Neuronal stem cell (in vitro differentiated cells): ENCODE data around the gene NUDT14.
A peak's percentile ranks its signal among the peaks of the same experiment; 100 is the strongest.

Experiments used
- DNase-seq: peaks from one replicate; pipeline ENCODE4 v3.0.0-alpha.2; 2013; ENCODE audit warnings: low spot score
- H2AFZ ChIP-seq: one replicate; pipeline ENCODE4 v1.6.1; 2013; ENCODE audit warnings: mild to moderate bottlenecking, low read length, inconsistent platforms
- H2AK5ac ChIP-seq: 2 replicates; pipeline ENCODE4 v1.6.1; 2013; ENCODE audit warnings: low read depth, mild to moderate bottlenecking, inconsistent platforms, low read length, moderate library complexity, mixed read lengths
- H2BK120ac ChIP-seq: 2 replicates; pipeline ENCODE4 v1.6.1; 2013; ENCODE audit warnings: low read depth, mild to moderate bottlenecking, inconsistent platforms, low read length, moderate library complexity, mixed read lengths
- H2BK12ac ChIP-seq: one replicate; pipeline ENCODE4 v1.6.1; 2013; ENCODE audit warnings: low read length, inconsistent platforms
- H2BK15ac ChIP-seq: 2 replicates; pipeline ENCODE4 v1.6.1; 2013; ENCODE audit warnings: mild to moderate bottlenecking, low read length, inconsistent platforms, mixed read lengths
- H2BK5ac ChIP-seq: one replicate; pipeline ENCODE4 v1.6.1; 2013; ENCODE audit warnings: inconsistent platforms, mild to moderate bottlenecking, low read length, moderate library complexity
- H3K14ac ChIP-seq: one replicate; pipeline ENCODE4 v1.6.1; 2013; ENCODE audit warnings: low read length, inconsistent platforms
- H3K18ac ChIP-seq: 2 replicates; pipeline ENCODE4 v1.6.1; 2013; ENCODE audit warnings: low read length, inconsistent platforms
- H3K23ac ChIP-seq: 2 replicates; pipeline ENCODE4 v1.6.1; 2013; ENCODE audit warnings: low read depth, mild to moderate bottlenecking, mixed read lengths, low read length, inconsistent platforms; ENCODE audit not compliant: poor library complexity
- H3K27ac ChIP-seq: replicated peaks from 3 replicates; pipeline ENCODE4 v1.5.1; 2013; ENCODE audit warnings: low read length, inconsistent platforms
- H3K27me3 ChIP-seq, 3 experiments: 2 replicates each; pipeline ENCODE4 v1.6.1; 2013; ENCODE audit warnings: low read length in 3 of 3, mild to moderate bottlenecking in 2 of 3, inconsistent platforms in 1 of 3, low read depth in 1 of 3, mixed read lengths in 1 of 3, moderate library complexity in 1 of 3; ENCODE audit not compliant: control insufficient read depth in 3 of 3, insufficient read depth in 3 of 3
- H3K36me3 ChIP-seq, 2 donors: replicated peaks in 1 of 2; 2 replicates each; pipeline ENCODE4 v1.6.1; 2013; ENCODE audit warnings: low read length in 2 of 2; ENCODE audit not compliant: control insufficient read depth in 2 of 2, insufficient read depth in 2 of 2
- H3K4ac ChIP-seq: 2 replicates; pipeline ENCODE4 v1.6.1; 2013; ENCODE audit warnings: inconsistent platforms, mild to moderate bottlenecking, low read length, moderate library complexity
- H3K4me1 ChIP-seq, 2 donors: 1 replicate in 1 of 2; 2 replicates in 1 of 2; pipeline ENCODE4 v1.6.1; 2013; ENCODE audit warnings: low read length in 2 of 2, low read depth in 1 of 2; ENCODE audit not compliant: control insufficient read depth in 2 of 2, insufficient read depth in 1 of 2
- H3K4me2 ChIP-seq: one replicate; pipeline ENCODE4 v1.6.1; 2013; ENCODE audit warnings: mild to moderate bottlenecking, low read length, inconsistent platforms; ENCODE audit not compliant: insufficient read depth, poor library complexity, severe bottlenecking
- H3K4me3 ChIP-seq, 2 donors: 2 replicates each; pipeline ENCODE4 v1.5.1; 2013; ENCODE audit warnings: low read length in 2 of 2, mild to moderate bottlenecking in 2 of 2, inconsistent platforms in 1 of 2, moderate library complexity in 1 of 2
- H3K79me1 ChIP-seq: one replicate; pipeline ENCODE4 v1.6.1; 2013; ENCODE audit warnings: low read depth, mild to moderate bottlenecking, inconsistent platforms, low read length, moderate library complexity
- H3K9ac ChIP-seq: one replicate; pipeline ENCODE4 v1.6.1; 2013; ENCODE audit warnings: mild to moderate bottlenecking, low read depth, low read length, inconsistent platforms; ENCODE audit not compliant: poor library complexity
- H3K9me3 ChIP-seq, 2 donors: replicated peaks in 1 of 2; 2 replicates each; pipeline versions ENCODE3 to v1.6.1; 2013; ENCODE audit warnings: low read length in 2 of 2, mild to moderate bottlenecking in 2 of 2, inconsistent platforms in 1 of 2, low read depth in 1 of 2, mixed read lengths in 1 of 2, moderate library complexity in 1 of 2; ENCODE audit not compliant: control insufficient read depth in 2 of 2, insufficient read depth in 1 of 2
- H4K8ac ChIP-seq: one replicate; pipeline ENCODE4 v1.6.1; 2013; ENCODE audit warnings: low read depth, mild to moderate bottlenecking, inconsistent platforms, low read length, moderate library complexity
- H4K91ac ChIP-seq: one replicate; pipeline ENCODE4 v1.6.1; 2013; ENCODE audit warnings: low read length, low read depth, mild to moderate bottlenecking, inconsistent platforms; ENCODE audit not compliant: poor library complexity
- WGBS, 2 donors: extraction: QIAGEN DNeasy Blood & Tissue Kit; methylation state at CpG; one replicate each; pipeline ENCODE4 v1.1.7; 2013; ENCODE audit warnings: missing lambda C conversion rate in 2 of 2, mixed read lengths in 1 of 2; ENCODE audit not compliant: insufficient read length in 2 of 2, insufficient replicate concordance in 1 of 2; ENCODE audit errors: extremely low coverage in 2 of 2; 5-methylcytosine and 5-hydroxymethylcytosine counted together

NUDT14 gene

DNA sequence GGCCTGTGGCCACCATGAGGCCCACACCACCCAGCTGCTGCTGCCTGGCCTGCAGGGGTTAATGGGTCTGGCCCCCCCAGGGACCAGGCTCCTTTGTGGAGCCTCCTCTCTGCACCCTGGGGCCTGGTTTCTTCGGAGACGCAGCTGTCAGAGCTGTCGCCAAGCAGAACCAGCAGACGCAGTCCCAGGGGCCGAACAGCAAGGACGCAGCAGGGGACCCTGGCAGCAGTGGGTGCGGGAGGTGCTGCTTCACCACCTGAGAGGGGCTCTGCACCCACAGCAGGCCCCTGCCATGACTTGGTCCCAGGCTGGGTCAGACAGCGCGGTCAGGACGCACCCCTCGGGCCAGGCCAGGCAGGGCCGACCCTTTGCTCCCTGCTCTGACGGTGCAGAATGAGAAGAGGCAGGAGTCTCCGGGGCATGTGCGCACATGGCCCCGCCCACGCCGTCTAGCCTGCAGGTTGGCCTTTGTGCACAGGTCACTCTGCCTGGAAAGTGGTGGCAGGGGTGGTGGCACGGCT lies 43.0 kb downstream of the NUDT14 start:
- H2BK5ac ChIP-seq: peak overlapping the region; percentile 66
- H3K4ac ChIP-seq: peak overlapping the region; percentile 10
- no peak for DNase-seq
- peak overlapping the region; percentile 81 for H2AK5ac ChIP-seq
- no peak overlapping the region for H3K9ac ChIP-seq
- H2BK15ac ChIP-seq: peak overlapping the region; percentile 55
- no CpG with 5 or more reads among the region's 19 CpGs for WGBS, 2 donors
- H3K14ac ChIP-seq: peak overlapping the region; percentile 89
- no peak overlapping the region for H3K4me2 ChIP-seq
- H3K4me1 ChIP-seq: no peaks in the 10 kb centered on the region
- H2BK12ac ChIP-seq: peak overlapping the region; percentile 22
- peak overlapping the region; percentile 20 for H3K23ac ChIP-seq
- H2AFZ ChIP-seq: no peak overlapping the region
- H3K36me3 ChIP-seq: no peaks in the 10 kb centered on the region
- no peak overlapping the region for H4K8ac ChIP-seq
- no peak overlapping the region for H4K91ac ChIP-seq
- H3K79me1 ChIP-seq: peaks cover 5% of the 10 kb centered on the region
- H2BK120ac ChIP-seq: no peak overlapping the region
- H3K4me3 ChIP-seq: no peak overlapping the region
- H3K9me3 ChIP-seq: peaks cover 15 to 16% of the 10 kb centered on the region in 2 donors
- H3K27me3 ChIP-seq: no peaks in the 10 kb centered on the region
- no peak overlapping the region for H3K27ac ChIP-seq
- H3K18ac ChIP-seq: peak overlapping the region; percentile 57

DNA sequence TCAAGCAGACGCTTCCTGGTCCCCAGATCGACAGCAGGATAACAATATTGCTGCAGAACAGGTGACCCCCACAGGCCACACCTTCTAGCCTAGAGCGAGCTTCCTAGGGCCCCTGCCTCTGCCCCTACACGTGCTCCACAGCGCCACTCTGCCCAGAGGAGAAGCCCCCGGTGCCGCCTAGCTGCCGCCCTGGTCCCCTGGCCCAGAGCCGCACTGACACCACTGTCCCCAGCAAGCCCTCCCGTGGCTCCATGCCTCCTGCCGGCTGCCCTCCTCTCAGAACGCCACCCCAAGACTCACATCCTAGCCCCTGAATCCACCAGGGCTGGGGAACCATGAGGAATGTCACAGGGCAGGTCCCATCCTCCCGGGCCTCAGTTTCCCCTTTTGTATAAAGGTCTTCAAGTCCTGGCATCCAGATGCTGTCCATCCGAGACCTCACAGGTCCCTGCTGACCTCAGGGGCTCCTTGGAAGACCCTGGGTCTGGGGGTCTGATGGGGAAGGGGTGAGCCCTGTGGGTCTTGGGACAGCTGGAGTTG lies 43.6 kb downstream of the NUDT14 start:
- WGBS, 2 donors: no CpG with 5 or more reads among the region's 14 CpGs
- H3K36me3 ChIP-seq: no peaks in the 10 kb centered on the region
- peak overlapping the region; percentile 75 for H2BK15ac ChIP-seq

GRCh38 chr14:105136401-105137322 lies 44.5 kb downstream of the NUDT14 start:
- Histone ChIP-seq H4K8ac (peak overlapping the region; percentile 82), H4K91ac (no peak overlapping the region), H3K23ac (peak overlapping the region; percentile 73), H3K4me1 (no peaks in the 10 kb centered on the region), H2AFZ (peak overlapping the region; percentile 22), H3K9ac (no peak overlapping the region), H3K9me3 (peaks cover 14 to 18% of the 10 kb centered on the region in 2 donors), H3K4ac (no peak overlapping the region), H3K18ac (peak overlapping the region; percentile 80), H3K36me3 (no peaks in the 10 kb centered on the region), H3K27me3 (no peaks in the 10 kb centered on the region), H3K27ac (no peak overlapping the region), H2BK12ac (no peak overlapping the region), H3K4me2 (no peak overlapping the region), H2AK5ac (no peak overlapping the region), H2BK15ac (no peak overlapping the region), H3K79me1 (peaks cover under 1% of the 10 kb centered on the region), H2BK120ac (no peak overlapping the region), H3K4me3 (no peak overlapping the region), H3K14ac (peak overlapping the region; percentile 47), H2BK5ac (no peak overlapping the region)
- DNase-seq: no peak
- WGBS, 2 donors: no CpG with 5 or more reads among the region's 50 CpGs

More for the DNA sequence above, 43.6 kb downstream of the NUDT14 start:
- no peak overlapping the region for H3K18ac ChIP-seq
- no peak overlapping the region for H2AFZ ChIP-seq
- peak overlapping the region; percentile 30 for H3K9ac ChIP-seq
- no peak overlapping the region for H3K4ac ChIP-seq
- H2BK5ac ChIP-seq: peak overlapping the region; percentile 66
- no peak overlapping the region for H3K27ac ChIP-seq
- no peak overlapping the region for H3K4me3 ChIP-seq
- H4K8ac ChIP-seq: no peak overlapping the region
- H2AK5ac ChIP-seq: peak overlapping the region; percentile 81
- H2BK120ac ChIP-seq: no peak overlapping the region
- H4K91ac ChIP-seq: no peak overlapping the region
- peaks cover 15 to 16% of the 10 kb centered on the region in 2 donors for H3K9me3 ChIP-seq
- peak overlapping the region; percentile 89 for H3K14ac ChIP-seq
- peaks cover 5% of the 10 kb centered on the region for H3K79me1 ChIP-seq
- no peak for DNase-seq
- H2BK12ac ChIP-seq: no peak overlapping the region
- H3K23ac ChIP-seq: no peak overlapping the region
- no peaks in the 10 kb centered on the region for H3K4me1 ChIP-seq
- H3K27me3 ChIP-seq: no peaks in the 10 kb centered on the region
- H3K4me2 ChIP-seq: no peak overlapping the region
